Measurements from ENCODE around the gene ALDH18A1.
A peak's percentile ranks its signal among the peaks of the same experiment; 100 is the strongest.

ALDH18A1 gene

DNA sequence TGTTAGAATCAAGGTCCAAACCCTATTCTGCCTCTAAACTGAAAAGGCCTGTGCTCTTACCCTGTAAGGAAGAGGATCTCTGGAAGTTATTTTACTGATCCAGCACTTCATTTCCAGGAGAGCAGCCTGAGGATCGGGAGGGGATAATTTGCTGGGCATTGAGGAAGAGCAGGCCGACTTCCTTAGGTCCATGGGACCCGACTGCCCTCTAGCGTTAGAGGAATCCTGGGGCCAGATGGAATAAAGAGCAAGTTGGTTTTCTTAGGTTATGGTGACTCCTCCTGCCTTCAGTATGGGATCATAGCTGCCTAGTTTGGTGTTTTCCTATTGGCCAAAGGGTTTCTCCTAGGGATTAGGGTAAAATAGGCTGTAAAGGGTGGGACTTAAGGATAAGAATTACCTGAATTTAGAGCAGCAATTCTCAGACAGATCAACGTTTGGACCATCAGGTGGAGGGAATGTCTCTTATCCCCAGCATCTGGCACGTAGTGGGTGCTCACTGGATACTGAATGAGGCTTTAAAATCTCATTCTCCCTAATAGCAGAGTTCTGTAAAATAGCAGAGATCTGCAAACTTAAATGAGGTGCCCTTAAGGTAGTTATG, 55.3 kb downstream of the ALDH18A1 start:
- peak; percentile 79 for FAIRE-seq
- TF ChIP-seq PAX5 (IDR thresholded peaks at IDR 0.05; ENCODE audit: insufficient read depth, low read length, severe bottlenecking) (no peak), TAF1 (IDR thresholded peaks at IDR 0.05; ENCODE audit: low read depth, low read length) (no peak), SPI1 (IDR thresholded peaks at IDR 0.05; ENCODE audit: low read depth, low read length) (no peak), POLR2AphosphoS5 (IDR thresholded peaks at IDR 0.05; ENCODE audit: low read depth, low read length) (no peak), POLR2A (IDR thresholded peaks at IDR 0.05; ENCODE audit: low read depth, low read length) (no peak), POU2F2 (IDR thresholded peaks at IDR 0.05; ENCODE audit: low read depth, low read length) (no peak)

DNA sequence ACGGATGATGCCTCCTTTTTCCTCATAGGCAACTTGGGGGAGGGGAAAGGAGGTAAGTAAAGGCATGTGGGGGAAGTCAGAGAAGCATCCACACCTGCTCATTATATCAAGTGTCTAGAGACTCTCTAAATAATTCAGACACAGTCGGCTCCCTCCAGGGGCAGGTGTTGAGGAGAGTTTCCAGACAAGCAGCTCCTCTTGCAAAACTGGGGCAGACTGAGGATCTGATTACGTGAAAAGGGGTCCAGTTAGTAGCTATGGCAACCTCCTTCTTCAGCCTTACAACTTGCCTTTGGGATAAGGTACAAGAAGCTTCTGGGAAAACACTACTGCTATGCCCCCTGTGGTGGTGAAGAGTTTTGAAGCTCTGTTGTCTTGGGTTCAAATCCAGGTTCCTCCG, 56.4 kb downstream of the ALDH18A1 start:
- FAIRE-seq: no peak
- TF ChIP-seq POLR2A (IDR thresholded peaks at IDR 0.05; ENCODE audit: low read depth, low read length) (no peak), TAF1 (IDR thresholded peaks at IDR 0.05; ENCODE audit: low read depth, low read length) (no peak), POU2F2 (IDR thresholded peaks at IDR 0.05; ENCODE audit: low read depth, low read length) (no peak), SPI1 (IDR thresholded peaks at IDR 0.05; ENCODE audit: low read depth, low read length) (no peak), POLR2AphosphoS5 (IDR thresholded peaks at IDR 0.05; ENCODE audit: low read depth, low read length) (no peak), PAX5 (IDR thresholded peaks at IDR 0.05; ENCODE audit: insufficient read depth, low read length, severe bottlenecking) (no peak)
- no peak for DNase-seq (ENCODE audit: insufficient read length, low spot score)

More for the DNA sequence above, 55.3 kb downstream of the ALDH18A1 start:
- DNase-seq (ENCODE audit: insufficient read length, low spot score): peak; percentile 26

DNA sequence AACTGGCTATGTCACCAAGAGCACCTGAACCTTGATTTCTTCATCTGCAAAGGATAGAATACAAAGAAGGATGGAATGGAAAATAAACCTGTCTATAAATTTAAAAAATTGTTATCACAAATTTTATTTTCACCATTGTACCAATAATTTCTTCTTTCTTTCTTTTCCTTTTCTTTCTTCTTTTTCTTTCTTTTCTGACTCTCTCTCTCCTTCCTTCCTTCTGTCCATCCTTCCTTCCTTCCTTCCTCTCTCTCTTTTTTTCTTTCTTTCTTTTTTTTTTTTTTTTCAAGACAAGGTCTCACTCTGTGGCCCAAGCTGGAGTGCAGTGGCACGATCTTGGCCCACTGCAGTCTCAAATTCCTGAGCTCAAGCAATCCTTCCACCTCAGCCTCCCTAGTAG, 58.7 kb downstream of the ALDH18A1 start:
- DNase-seq (ENCODE audit: insufficient read length, low spot score) (no peak), FAIRE-seq (no peak)
- TF ChIP-seq POLR2A (IDR thresholded peaks at IDR 0.05; ENCODE audit: low read depth, low read length): no peak
- TF ChIP-seq SPI1 (IDR thresholded peaks at IDR 0.05; ENCODE audit: low read depth, low read length): no peak
- TF ChIP-seq TAF1 (IDR thresholded peaks at IDR 0.05; ENCODE audit: low read depth, low read length): no peak
- no peak for TF ChIP-seq POLR2AphosphoS5 (IDR thresholded peaks at IDR 0.05; ENCODE audit: low read depth, low read length)
- TF ChIP-seq PAX5 (IDR thresholded peaks at IDR 0.05; ENCODE audit: insufficient read depth, low read length, severe bottlenecking): no peak
- TF ChIP-seq POU2F2 (IDR thresholded peaks at IDR 0.05; ENCODE audit: low read depth, low read length): no peak

DNA sequence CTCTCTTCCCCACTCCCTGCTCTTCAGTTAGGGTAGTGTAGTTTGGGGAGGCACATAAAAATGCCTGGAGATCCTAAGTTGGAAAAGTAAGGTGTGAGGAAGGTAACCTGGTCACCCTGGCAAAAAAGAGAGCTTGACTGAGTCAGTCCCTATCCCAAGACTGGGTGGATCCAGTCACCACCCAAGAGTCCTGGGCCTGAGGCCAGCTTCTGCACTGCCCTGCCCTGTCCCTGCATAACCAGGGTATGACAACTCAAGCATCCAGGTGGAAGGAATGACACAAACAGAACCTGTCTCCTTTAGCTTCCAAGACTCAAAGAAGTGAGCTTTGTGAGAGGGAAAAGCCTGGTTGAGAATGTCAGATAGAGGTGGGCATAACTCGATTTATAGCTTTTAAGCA, 68.5 kb downstream of the ALDH18A1 start:
- FAIRE-seq (no peak), DNase-seq (ENCODE audit: insufficient read length, low spot score) (no peak)
- TF ChIP-seq SPI1 (IDR thresholded peaks at IDR 0.05; ENCODE audit: low read depth, low read length): no peak
- TF ChIP-seq PAX5 (IDR thresholded peaks at IDR 0.05; ENCODE audit: insufficient read depth, low read length, severe bottlenecking): no peak
- no peak for TF ChIP-seq POLR2AphosphoS5 (IDR thresholded peaks at IDR 0.05; ENCODE audit: low read depth, low read length)
- TF ChIP-seq POLR2A (IDR thresholded peaks at IDR 0.05; ENCODE audit: low read depth, low read length): no peak
- no peak for TF ChIP-seq TAF1 (IDR thresholded peaks at IDR 0.05; ENCODE audit: low read depth, low read length)
- no peak for TF ChIP-seq POU2F2 (IDR thresholded peaks at IDR 0.05; ENCODE audit: low read depth, low read length)

DNA sequence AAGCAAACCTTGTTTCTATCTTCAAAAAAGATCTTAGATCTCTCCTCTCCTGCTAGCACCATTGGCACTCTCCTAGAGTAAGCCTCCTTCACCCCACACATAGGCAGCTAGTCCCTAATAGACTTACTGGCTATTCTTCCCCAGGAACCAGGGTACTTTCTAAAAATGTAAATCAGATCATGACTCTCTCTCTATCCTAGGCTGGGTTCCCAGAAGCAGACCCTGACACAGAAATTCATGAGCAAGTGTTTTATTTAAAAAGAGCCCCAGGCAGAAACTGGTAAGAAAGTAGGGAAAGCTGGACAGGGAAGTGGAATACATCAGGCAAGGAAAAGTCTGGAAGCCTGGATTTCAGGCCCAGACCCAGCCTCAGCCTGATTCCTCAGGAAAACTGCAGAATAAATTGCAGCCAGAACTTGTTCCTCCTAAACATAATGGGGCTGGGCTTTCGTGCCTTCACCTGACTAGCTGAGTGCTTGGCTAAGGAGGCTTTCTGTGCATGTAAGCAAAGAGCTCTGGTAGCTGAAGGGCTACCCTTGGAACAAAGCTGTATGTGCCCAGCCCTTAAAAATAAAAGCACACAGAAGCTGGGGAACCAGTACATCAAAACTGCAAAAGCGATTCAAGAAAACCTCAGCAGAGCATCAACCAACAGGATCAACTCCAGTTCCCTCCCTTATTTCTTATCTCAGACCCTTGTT, 76.5 kb downstream of the ALDH18A1 start:
- FAIRE-seq (no peak), DNase-seq (ENCODE audit: insufficient read length, low spot score) (no peak)
- TF ChIP-seq PAX5 (IDR thresholded peaks at IDR 0.05; ENCODE audit: insufficient read depth, low read length, severe bottlenecking): no peak
- no peak for TF ChIP-seq POLR2AphosphoS5 (IDR thresholded peaks at IDR 0.05; ENCODE audit: low read depth, low read length)
- TF ChIP-seq SPI1 (IDR thresholded peaks at IDR 0.05; ENCODE audit: low read depth, low read length): no peak
- TF ChIP-seq POLR2A (IDR thresholded peaks at IDR 0.05; ENCODE audit: low read depth, low read length): no peak
- no peak for TF ChIP-seq TAF1 (IDR thresholded peaks at IDR 0.05; ENCODE audit: low read depth, low read length)
- no peak for TF ChIP-seq POU2F2 (IDR thresholded peaks at IDR 0.05; ENCODE audit: low read depth, low read length)

DNA sequence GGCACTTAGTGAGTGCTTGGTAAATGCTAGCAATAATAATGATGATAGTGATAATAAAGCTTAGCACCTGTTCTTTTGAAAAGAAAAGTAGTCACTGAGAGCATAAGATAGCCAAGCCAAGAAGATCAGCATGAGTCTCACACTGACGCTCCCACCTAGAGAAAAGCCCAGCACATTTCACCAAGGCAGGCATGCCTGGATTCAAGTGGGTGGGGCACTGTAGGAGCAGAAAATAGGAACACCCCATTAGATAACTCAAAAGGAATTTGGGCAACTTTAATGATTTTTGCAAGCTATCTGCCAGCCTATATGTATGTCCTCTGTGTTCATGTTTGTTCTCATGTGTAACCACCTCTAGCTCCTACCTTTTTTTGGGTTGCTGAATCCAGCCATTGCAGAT, 77.2 kb downstream of the ALDH18A1 start:
- FAIRE-seq (no peak), DNase-seq (ENCODE audit: insufficient read length, low spot score) (no peak)
- TF ChIP-seq POLR2AphosphoS5 (IDR thresholded peaks at IDR 0.05; ENCODE audit: low read depth, low read length): no peak
- no peak for TF ChIP-seq TAF1 (IDR thresholded peaks at IDR 0.05; ENCODE audit: low read depth, low read length)
- no peak for TF ChIP-seq PAX5 (IDR thresholded peaks at IDR 0.05; ENCODE audit: insufficient read depth, low read length, severe bottlenecking)
- no peak for TF ChIP-seq POU2F2 (IDR thresholded peaks at IDR 0.05; ENCODE audit: low read depth, low read length)
- TF ChIP-seq SPI1 (IDR thresholded peaks at IDR 0.05; ENCODE audit: low read depth, low read length): no peak
- no peak for TF ChIP-seq POLR2A (IDR thresholded peaks at IDR 0.05; ENCODE audit: low read depth, low read length)

DNA sequence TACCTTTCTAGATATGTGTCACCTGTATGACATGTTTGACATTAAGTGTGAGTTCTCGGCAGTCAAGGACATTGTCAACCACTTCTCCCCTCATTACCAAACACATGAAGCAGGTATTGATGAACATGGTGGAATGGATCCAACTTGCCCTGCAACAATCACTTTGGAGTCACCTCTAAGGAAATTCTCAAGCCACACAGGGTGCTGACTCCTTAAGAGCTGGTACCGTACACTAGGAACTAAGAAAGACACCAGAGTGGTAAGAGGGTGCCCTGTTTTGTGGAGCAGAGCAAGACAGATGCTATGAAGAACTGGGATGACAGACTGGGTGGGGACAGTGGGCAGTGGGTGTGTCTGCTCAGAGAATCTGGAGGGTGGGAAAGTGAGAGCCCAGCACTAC, 77.9 kb downstream of the ALDH18A1 start:
- FAIRE-seq (no peak), DNase-seq (ENCODE audit: insufficient read length, low spot score) (no peak)
- no peak for TF ChIP-seq PAX5 (IDR thresholded peaks at IDR 0.05; ENCODE audit: insufficient read depth, low read length, severe bottlenecking)
- no peak for TF ChIP-seq POLR2A (IDR thresholded peaks at IDR 0.05; ENCODE audit: low read depth, low read length)
- no peak for TF ChIP-seq POU2F2 (IDR thresholded peaks at IDR 0.05; ENCODE audit: low read depth, low read length)
- no peak for TF ChIP-seq SPI1 (IDR thresholded peaks at IDR 0.05; ENCODE audit: low read depth, low read length)
- TF ChIP-seq POLR2AphosphoS5 (IDR thresholded peaks at IDR 0.05; ENCODE audit: low read depth, low read length): no peak
- no peak for TF ChIP-seq TAF1 (IDR thresholded peaks at IDR 0.05; ENCODE audit: low read depth, low read length)

DNA sequence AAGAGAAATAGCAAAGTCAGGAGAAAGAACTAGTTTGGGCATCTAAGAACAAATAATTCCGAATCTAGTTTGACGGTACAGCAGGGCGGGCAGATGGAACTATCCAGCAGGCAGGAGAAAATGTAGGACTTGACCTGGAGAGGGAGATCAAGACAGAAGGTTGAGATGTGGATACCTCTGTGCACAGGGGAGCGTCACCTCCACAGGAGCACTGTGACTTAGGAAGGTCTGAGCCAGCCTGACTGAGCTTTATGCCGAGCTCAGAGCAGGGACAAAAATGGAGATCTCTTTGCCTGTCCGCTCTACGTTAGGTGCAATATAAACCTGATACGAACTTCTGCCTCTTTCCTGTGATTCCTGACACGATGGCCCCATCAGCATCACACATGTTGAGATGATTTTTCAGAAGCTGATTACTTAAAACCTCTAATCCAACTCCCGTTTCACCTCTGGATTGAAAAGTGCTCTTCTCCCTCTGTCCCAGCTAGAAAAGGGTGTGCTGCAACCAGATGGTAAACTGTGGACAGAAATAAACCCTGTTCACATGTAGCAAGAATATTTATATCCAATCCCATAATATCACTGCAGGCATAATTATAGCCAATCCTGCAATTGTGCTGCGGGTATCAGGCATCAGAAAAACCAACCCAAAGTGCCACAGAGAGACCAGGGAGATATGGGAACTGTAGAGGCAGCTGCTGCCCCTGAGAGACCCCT, 81.7 kb downstream of the ALDH18A1 start:
- no peak for TF ChIP-seq PAX5 (IDR thresholded peaks at IDR 0.05; ENCODE audit: insufficient read depth, low read length, severe bottlenecking)
- DNase-seq (ENCODE audit: insufficient read length, low spot score): no peak
- FAIRE-seq: no peak

DNA sequence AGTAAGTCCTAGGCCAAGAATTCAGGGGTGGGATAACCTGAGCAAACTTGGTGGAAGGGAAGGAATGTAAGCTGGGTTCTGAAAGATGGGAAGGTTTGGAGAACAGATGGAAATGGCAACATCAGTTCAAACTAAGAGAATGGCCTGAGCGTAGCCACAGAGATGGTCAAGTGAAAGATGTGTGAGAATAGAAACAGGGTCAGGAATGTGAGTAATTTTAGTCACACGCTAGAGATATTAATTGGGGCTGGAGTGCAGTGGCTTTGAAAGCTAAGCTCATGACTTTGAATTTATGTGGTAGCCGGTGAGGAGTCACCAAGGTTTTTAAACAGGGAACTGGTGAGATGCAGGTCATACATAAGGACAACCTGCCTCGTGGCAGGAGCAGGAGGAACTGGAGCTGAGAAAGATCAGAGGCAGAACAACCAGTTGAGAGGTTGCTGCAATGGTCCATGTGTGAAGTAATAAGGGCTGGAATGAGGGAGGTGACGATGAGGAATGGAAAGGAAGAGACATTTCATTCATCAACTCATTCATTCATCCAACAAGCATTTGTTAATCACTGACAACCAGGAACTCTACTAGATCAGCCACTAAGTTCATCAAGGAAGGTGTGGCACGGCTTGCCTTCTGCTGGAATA, 82.4 kb downstream of the ALDH18A1 start:
- DNase-seq (ENCODE audit: insufficient read length, low spot score) (no peak), FAIRE-seq (no peak)
- TF ChIP-seq PAX5 (IDR thresholded peaks at IDR 0.05; ENCODE audit: insufficient read depth, low read length, severe bottlenecking): no peak
- no peak for TF ChIP-seq SPI1 (IDR thresholded peaks at IDR 0.05; ENCODE audit: low read depth, low read length)
- no peak for TF ChIP-seq TAF1 (IDR thresholded peaks at IDR 0.05; ENCODE audit: low read depth, low read length)
- TF ChIP-seq POLR2AphosphoS5 (IDR thresholded peaks at IDR 0.05; ENCODE audit: low read depth, low read length): no peak
- no peak for TF ChIP-seq POLR2A (IDR thresholded peaks at IDR 0.05; ENCODE audit: low read depth, low read length)
- TF ChIP-seq POU2F2 (IDR thresholded peaks at IDR 0.05; ENCODE audit: low read depth, low read length): no peak
